Measurements from ENCODE around the gene SPECC1L. TPM values are rescaled to one million over a fixed set of nuclear protein-coding genes. Genes with fewer than 3 reads are reported as not detected.

Gene SPECC1L
- total and polyA plus RNA-seq, 10 of the 15 experiments (the other 5 are each of a cell fraction or from before 2014, with no cell fraction given): 1.9 to 40.6 (median 19.1) TPM

- Histone ChIP-seq H3K9me3 (replicated peaks; ENCODE audit: control insufficient read depth, insufficient read depth, low read length) (no peaks in the 10 kb centered on the region), H3K4me2 (ENCODE audit: control insufficient read depth, insufficient read depth) (peak overlapping the region; percentile 64), H3K27ac (ENCODE audit: control insufficient read depth, insufficient read depth) (peak overlapping the region; percentile 9), H3K27me3 (replicated peaks in 1 of 2; ENCODE audit: control insufficient read depth in 2 of 2, insufficient read depth in 2 of 2, low read length in 1 of 2) (no peaks in the 10 kb centered on the region), H3K79me2 (ENCODE audit: control insufficient read depth, insufficient read depth, low read length) (no peaks in the 10 kb centered on the region), H2AFZ (ENCODE audit: control insufficient read depth, low read depth, low read length) (peak overlapping the region; percentile 74), H3K9ac (ENCODE audit: control insufficient read depth, insufficient read depth, low read length) (peak overlapping the region; percentile 30), H3K4me1 (ENCODE audit: control insufficient read depth, insufficient read depth, low read length) (peaks cover 7% of the 10 kb centered on the region), H4K20me1 (ENCODE audit: control insufficient read depth, insufficient read depth) (no peaks in the 10 kb centered on the region), H3K4me3 (no peak overlapping the region), H3K36me3 (ENCODE audit: control insufficient read depth in 2 of 2, insufficient read depth in 2 of 2, low read length in 1 of 2) (no peaks in the 10 kb centered on the region)
- TF ChIP-seq RUNX3 (IDR thresholded peaks at IDR 0.05; ENCODE audit: low read length) (peak; percentile 28; the same call in 1 of the 2 replicates), SMAD5 (IDR thresholded peaks at IDR 0.05; ENCODE audit: low read depth) (0 out of 2 replicates have a peak, but pooled peaks have one; percentile 27), CEBPB (IDR thresholded peaks at IDR 0.05; ENCODE audit: borderline replicate concordance in 1 of 2, low read depth in 2 of 2, low read length in 2 of 2) (no peak), POU2F2 (IDR thresholded peaks at IDR 0.05; ENCODE audit: borderline replicate concordance, low read depth, low read length) (peak; percentile 51; the same call in 1 of the 3 replicates), NKRF (conservative IDR thresholded peaks at IDR 0.05) (no peak), TAF1 (IDR thresholded peaks at IDR 0.05; ENCODE audit: borderline replicate concordance, low read depth, low read length) (peak; percentile 69; the same call in 1 of the 2 replicates), FOS (IDR thresholded peaks at IDR 0.05; ENCODE audit: borderline replicate concordance, extremely low read depth, insufficient read length) (no peak), TCF12 (IDR thresholded peaks at IDR 0.05; ENCODE audit: low read depth, low read length) (no peak), POLR2AphosphoS5 (IDR thresholded peaks at IDR 0.05; ENCODE audit: low read length) (no peak), POLR2A (IDR thresholded peaks at IDR 0.05; ENCODE audit: low read depth, low read length) (peak; percentile 52), MLLT1 (IDR thresholded peaks at IDR 0.05) (no peak), NBN (IDR thresholded peaks at IDR 0.05) (no peak), YY1 (IDR thresholded peaks at IDR 0.05; ENCODE audit: low read depth, low read length) (peak; percentile 35; the same call in 1 of the 2 replicates), LARP7 (IDR thresholded peaks at IDR 0.05) (no peak), SUZ12 (IDR thresholded peaks at IDR 0.05; ENCODE audit: unreplicated experiment) (no peak), REST (IDR thresholded peaks at IDR 0.05; ENCODE audit: low read depth, low read length) (no peak)
- intact Hi-C loops (cut with micrococcal nuclease; ENCODE audit: unreplicated experiment) (no loop called here), in situ Hi-C loops (cut with MboI) (no loop called here)
- POLR2A ChIA-PET: interaction anchor here (1.0 to 1.8 kb wide), 5 partner anchors 10 to 42 kb away, joined by 3 to 5 read pairs (median 4); partner anchors contain the start of gene ADORA2A
- DNase-seq (ENCODE audit: low read depth, low spot score): peak; percentile 42
- no TSS peak for BruUV-seq (replicated peaks)
- CTCF ChIA-PET: interaction anchor here (0.5 to 2.4 kb wide), 16 partner anchors 10 to 153 kb away, joined by 3 to 10 read pairs (median 4); no protein-coding TSS in a partner anchor
- FAIRE-seq: no peak
- SMC1A ChIA-PET (ENCODE audit: uncharacterized antibody, unreplicated experiment): interaction anchor here (0.9 to 1.9 kb wide), 12 partner anchors 9 to 68 kb away, joined by 3 to 10 read pairs (median 4); no protein-coding TSS in a partner anchor
- ATAC-seq: peak; percentile 97
- RAD21 ChIA-PET (ENCODE audit: unreplicated experiment): interaction anchor here (0.9 to 2.6 kb wide), 6 partner anchors 22 to 47 kb away, joined by 3 to 13 read pairs (median 4); no protein-coding TSS in a partner anchor
- 34% methylated on average over 10 of the region's 10 CpGs for WGBS (ENCODE audit: insufficient coverage, insufficient replicate concordance, low lambda C conversion rate, missing lambda C conversion rate)
Measured at GRCh38 chr22:24460418-24461089, 189.9 kb downstream of the SPECC1L start.
